LoVo (cell line): ENCODE data around the gene CD5L.

Source experiments
- DNase-seq: peaks from one replicate; pipeline ENCODE4 v3.0.0-alpha.2; 2016; ENCODE audit warnings: low spot score

Gene CD5L

DNA sequence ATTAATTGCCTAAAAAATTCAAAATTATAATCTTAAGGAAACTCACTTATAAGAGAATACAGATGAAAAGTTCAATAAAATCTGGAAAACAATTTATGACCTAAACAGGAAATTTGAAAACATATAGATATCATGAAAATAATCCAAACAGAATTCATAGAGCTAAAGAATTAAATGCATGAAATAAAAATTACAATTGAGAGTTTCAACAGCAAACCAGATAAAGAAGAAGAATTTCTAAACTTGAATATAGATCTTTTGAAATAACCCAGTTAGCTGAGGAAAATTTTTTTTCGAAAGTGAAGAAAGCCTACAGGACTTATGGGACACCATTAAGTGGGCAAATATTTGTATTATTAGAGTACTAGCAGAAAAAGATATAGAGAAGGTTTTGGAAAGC lies 28.3 kb downstream of the CD5L start:
- DNase-seq = no peak

DNA sequence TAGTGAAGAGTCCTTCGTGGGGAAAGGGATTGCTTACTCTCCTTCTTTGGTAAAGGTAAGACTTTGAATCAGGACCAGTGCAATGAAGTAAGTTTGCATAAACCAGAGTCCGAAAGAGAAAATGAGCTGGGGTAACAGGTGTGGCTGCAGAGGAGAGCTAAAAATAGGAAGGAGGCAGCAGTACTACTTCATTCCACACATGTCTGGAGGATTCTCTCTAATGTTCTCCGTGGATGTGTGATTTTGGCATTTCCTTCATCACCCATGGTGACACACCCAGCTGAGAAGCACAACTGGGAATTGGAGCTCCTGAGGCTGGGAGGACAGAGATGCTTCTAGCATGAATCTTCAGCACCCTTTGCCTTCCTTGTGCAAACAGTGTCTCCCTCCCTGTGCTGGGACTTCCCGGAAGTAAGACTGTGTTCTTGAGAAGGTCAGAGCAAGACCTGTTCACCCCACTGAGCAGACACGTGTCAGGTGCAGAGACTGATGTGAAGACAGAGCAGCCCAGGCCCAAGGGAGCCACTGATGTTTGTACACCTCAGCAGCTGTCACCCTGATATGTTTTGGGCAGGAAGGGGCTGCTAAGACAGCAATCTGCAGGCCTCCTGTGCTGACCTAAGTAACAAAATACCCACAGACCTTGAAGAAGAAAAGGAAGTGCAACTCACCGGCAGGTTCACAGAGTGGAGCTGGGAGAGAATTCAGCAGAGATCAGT lies 35.0 kb downstream of the CD5L start:
- no peak for DNase-seq

DNA sequence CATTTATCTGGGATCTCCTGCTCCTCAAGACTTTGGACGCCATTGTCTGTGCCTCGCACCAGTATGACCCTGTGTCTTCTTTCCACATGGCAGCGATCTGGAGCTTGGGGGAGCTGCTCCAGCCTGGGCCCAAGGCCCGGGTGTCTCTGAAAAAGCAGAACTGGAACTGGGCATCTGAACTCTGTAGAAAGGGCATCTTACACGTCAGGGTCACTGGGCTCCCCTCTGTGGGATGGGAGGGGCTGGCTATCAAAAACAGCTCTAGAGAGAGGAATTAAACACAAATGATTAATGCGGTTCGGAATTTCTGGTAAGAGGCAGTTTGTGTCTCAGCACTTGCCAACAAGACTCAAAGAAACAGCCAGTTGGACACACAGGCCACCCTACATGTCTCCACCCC lies 37.8 kb downstream of the CD5L start:
- no peak for DNase-seq

DNA sequence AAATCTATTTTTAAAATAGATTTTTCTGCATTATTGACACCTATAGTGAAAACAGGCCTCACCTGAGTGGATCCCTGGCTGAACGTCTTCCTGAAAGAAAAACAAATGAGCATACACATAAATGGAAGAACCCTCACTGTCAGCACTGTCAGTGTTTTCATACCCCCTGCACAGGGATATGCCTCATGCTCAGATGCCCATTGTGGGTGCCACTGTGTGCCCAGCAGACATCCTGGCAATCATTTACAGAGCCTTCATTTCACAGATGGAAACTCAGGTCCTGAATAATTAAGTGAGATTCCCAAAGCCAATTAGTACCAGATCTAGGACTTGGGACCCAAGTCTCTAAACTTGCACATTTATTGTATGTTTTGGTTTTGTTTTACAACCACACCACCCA lies 41.6 kb downstream of the CD5L start:
- no peak for DNase-seq

DNA sequence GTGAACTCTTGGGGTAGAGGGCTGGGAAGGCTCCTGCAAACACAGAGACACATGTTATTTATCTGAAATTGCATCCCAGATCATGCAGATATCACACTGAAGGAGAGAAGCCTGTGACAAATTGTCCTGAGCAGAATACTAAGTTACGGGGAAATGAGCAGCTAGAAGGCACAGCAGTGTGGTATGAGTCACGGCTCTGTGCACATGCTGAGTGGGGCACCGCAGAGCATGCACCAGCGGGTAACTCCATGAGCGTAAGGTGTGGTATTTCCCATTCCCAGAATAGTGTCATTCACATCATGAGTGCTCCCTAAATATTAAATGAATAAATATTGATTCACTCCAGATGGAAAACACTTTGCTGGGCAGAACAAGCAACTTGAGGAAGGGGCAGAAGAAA lies 43.4 kb downstream of the CD5L start:
- no peak for DNase-seq

DNA sequence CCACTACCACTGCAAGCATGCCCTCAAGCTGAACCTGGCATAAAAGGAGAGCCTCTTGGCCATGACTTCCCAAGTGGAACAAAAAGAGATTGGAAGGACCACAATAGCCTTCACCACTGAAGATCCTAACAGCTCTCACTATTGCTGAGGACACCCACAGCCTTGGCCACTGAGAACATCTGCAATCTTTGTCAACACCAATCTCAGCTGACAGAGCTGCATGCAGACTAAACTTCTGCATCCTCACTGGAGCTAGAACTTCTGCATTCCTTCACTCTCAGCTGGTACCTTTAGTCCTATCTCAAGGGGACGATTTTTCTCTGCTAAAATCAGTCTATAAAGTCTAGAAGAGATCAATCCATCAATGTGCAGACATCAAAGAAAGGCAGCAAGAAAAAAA lies 56.4 kb downstream of the CD5L start:
- DNase-seq = no peak

DNA sequence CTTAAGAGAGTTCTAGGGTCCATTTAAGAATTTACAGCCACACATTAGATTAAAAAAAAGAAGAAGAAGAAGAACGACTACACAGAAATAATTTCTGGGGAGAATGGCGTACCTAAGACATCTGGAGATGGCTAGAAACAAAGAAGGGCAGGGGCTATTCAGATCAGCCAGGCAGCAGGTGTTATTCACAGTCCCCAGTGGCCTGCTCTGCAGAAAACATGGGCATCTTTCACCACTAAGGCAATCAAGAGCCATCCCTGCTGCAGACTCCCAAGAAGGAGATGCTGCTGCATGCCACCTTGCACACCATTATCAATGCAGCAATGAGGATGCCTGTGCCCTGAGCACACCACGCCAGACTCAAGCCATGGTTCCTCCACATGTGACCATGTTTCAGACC lies 56.8 kb downstream of the CD5L start:
- DNase-seq = no peak

DNA sequence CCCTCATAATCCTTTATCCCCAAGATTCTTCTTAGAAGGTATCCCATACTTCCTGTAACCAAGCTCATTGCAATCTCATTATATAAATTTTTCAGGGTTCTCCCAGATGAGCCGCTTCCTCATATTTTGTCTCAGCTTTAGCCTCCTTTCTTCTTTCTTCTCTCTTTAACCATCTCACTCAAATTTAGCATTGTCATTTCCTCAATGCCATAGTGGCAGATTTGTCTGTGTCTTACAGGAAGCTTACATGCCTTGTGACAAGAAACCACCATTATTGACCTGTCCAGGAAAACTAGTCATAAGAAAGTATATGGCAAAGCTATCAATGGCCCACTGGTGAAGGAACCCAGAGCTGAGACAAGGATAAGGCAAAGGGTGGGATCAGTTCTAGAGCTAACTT lies 58.7 kb downstream of the CD5L start:
- DNase-seq = no peak

DNA sequence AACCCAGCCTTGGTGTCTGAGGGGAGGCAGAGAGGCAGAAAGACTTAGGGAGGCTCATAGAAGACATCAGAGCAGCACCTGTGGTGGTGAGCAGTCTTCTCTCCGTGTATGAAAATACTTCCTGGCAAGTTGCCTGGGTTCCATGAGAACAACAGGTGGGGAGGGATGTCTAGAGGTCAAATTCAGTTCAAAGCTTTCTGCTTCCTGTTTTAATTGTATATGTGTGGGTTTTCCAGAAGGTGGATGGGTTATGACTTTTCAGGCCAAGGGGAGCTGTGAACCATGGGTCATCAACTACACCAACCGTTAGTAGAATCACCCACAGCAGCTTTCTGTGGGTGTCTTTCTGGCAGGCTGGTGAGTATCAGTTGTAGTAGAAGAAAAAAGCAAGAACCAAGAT lies 60.6 kb downstream of the CD5L start:
- DNase-seq = no peak
